Measurements from ENCODE around the gene OR2T5. TPM values are rescaled to one million over a fixed set of nuclear protein-coding genes. Genes with fewer than 3 reads are reported as not detected.
"Not testable (repeated sequence)": the region's sequence is repeated elsewhere in the genome, so short reads cannot be mapped to it uniquely, and the experiment has no call there.

The OR2T5 gene
- total RNA-seq, result not detected
- polyA plus RNA-seq (ENCODE audit: insufficient read depth in 1 of 8, insufficient read length in 8 of 8, low replicate concordance in 1 of 8), result not detected
- long read RNA-seq, donor 1, result 0 reads
- long read RNA-seq, donor 2, result 0 reads
- long read RNA-seq, donor 3, result 0 reads
- long read RNA-seq, donor 4, result 0 reads
- long read RNA-seq, donor 5, result 0 reads
- long read RNA-seq, donor 6, result 0 reads
- long read RNA-seq, donor 7, result 0 reads
- long read RNA-seq, donor 8, result 0 reads
- long read RNA-seq, donor 9, result 0 reads
- long read RNA-seq, donor 10, result 0 reads
- long read RNA-seq, donor 11, result 0 reads

- WGBS (ENCODE audit: insufficient coverage), result no CpG with 5 or more reads among the region's 6 CpGs
- not testable (repeated sequence) for H3K4me1 ChIP-seq (ENCODE audit: control insufficient read depth, insufficient read depth, low read length); H3K27me3 ChIP-seq (ENCODE audit: control insufficient read depth, insufficient read depth, low read length); H3K4me3 ChIP-seq (ENCODE audit: low read length); H3K9me3 ChIP-seq (replicated peaks; ENCODE audit: control insufficient read depth, low read depth, low read length); H3K27ac ChIP-seq (ENCODE audit: low read length); H3K36me3 ChIP-seq (ENCODE audit: control insufficient read depth, insufficient read depth, low read length); DNase-seq
These were observed at the start of gene OR2T5 for GRCh38 chr1:248488289-248488688. TSS of gene OR2T5 (plus strand) at chr1:248488589. CDS start at chr1:248488589, 0 bp downstream.

- not testable (repeated sequence) for H3K36me3 ChIP-seq (ENCODE audit: control insufficient read depth, insufficient read depth, low read length); DNase-seq; H3K27me3 ChIP-seq (ENCODE audit: control insufficient read depth, insufficient read depth, low read length); H3K4me3 ChIP-seq (ENCODE audit: low read length); H3K4me1 ChIP-seq (ENCODE audit: control insufficient read depth, insufficient read depth, low read length); H3K27ac ChIP-seq (ENCODE audit: low read length)
- no CpG with 5 or more reads among the region's 1 CpG for WGBS (ENCODE audit: insufficient coverage)
- peaks cover 10% of the 10 kb centered on the region for H3K9me3 ChIP-seq (replicated peaks; ENCODE audit: control insufficient read depth, low read depth, low read length)
These were observed 49.7 kb upstream of the OR2T5 start for GRCh38 chr1:248438668-248439067.

- not testable (repeated sequence) for H3K9me3 ChIP-seq (replicated peaks; ENCODE audit: control insufficient read depth, low read depth, low read length); H3K4me3 ChIP-seq (ENCODE audit: low read length); H3K27me3 ChIP-seq (ENCODE audit: control insufficient read depth, insufficient read depth, low read length); H3K36me3 ChIP-seq (ENCODE audit: control insufficient read depth, insufficient read depth, low read length); H3K27ac ChIP-seq (ENCODE audit: low read length); DNase-seq; H3K4me1 ChIP-seq (ENCODE audit: control insufficient read depth, insufficient read depth, low read length)
- 46% methylated on average over 2 of the region's 5 CpGs for WGBS (ENCODE audit: insufficient coverage)
These were observed 49.1 kb upstream of the OR2T5 start for GRCh38 chr1:248439283-248439682.

- WGBS (ENCODE audit: insufficient coverage), result no CpG with 5 or more reads among the region's 2 CpGs
- DNase-seq; H3K4me1 ChIP-seq (ENCODE audit: control insufficient read depth, insufficient read depth, low read length): not testable (repeated sequence)
These were observed 45.7 kb upstream of the OR2T5 start for GRCh38 chr1:248442500-248443277.

GRCh38 chr1:248444603-248445002, 43.8 kb upstream of the OR2T5 start:
- H3K4me1 ChIP-seq (ENCODE audit: control insufficient read depth, insufficient read depth, low read length); H3K9me3 ChIP-seq (replicated peaks; ENCODE audit: control insufficient read depth, low read depth, low read length); H3K36me3 ChIP-seq (ENCODE audit: control insufficient read depth, insufficient read depth, low read length); H3K27me3 ChIP-seq (ENCODE audit: control insufficient read depth, insufficient read depth, low read length); H3K4me3 ChIP-seq (ENCODE audit: low read length); DNase-seq; H3K27ac ChIP-seq (ENCODE audit: low read length): not testable (repeated sequence)
- WGBS (ENCODE audit: insufficient coverage), result 75% methylated on average over 3 of the region's 4 CpGs

More at GRCh38 chr1:248442500-248443277, 45.7 kb upstream of the OR2T5 start:
- not testable (repeated sequence) for H3K36me3 ChIP-seq (ENCODE audit: control insufficient read depth, insufficient read depth, low read length); H3K27ac ChIP-seq (ENCODE audit: low read length); H3K27me3 ChIP-seq (ENCODE audit: control insufficient read depth, insufficient read depth, low read length); H3K4me3 ChIP-seq (ENCODE audit: low read length)
- peaks cover 12% of the 10 kb centered on the region for H3K9me3 ChIP-seq (replicated peaks; ENCODE audit: control insufficient read depth, low read depth, low read length)

GRCh38 chr1:248445399-248445798, 43.0 kb upstream of the OR2T5 start, which contains the start of gene OR2T2:
TSS of gene OR2T2 (plus strand) at chr1:248445637. CDS start at chr1:248452798, 7,161 bp downstream.
- not testable (repeated sequence) for DNase-seq
- no CpG with 5 or more reads among the region's 2 CpGs for WGBS (ENCODE audit: insufficient coverage)

GRCh38 chr1:248448409-248449074, 39.8 kb upstream of the OR2T5 start:
- not testable (repeated sequence) for DNase-seq; H3K9me3 ChIP-seq (replicated peaks; ENCODE audit: control insufficient read depth, low read depth, low read length); H3K4me3 ChIP-seq (ENCODE audit: low read length); H3K27ac ChIP-seq (ENCODE audit: low read length); H3K27me3 ChIP-seq (ENCODE audit: control insufficient read depth, insufficient read depth, low read length); H3K4me1 ChIP-seq (ENCODE audit: control insufficient read depth, insufficient read depth, low read length); H3K36me3 ChIP-seq (ENCODE audit: control insufficient read depth, insufficient read depth, low read length)
- no CpG with 5 or more reads among the region's 4 CpGs for WGBS (ENCODE audit: insufficient coverage)

More at GRCh38 chr1:248445399-248445798, 43.0 kb upstream of the OR2T5 start, which contains the start of gene OR2T2:
- not testable (repeated sequence) for H3K4me1 ChIP-seq (ENCODE audit: control insufficient read depth, insufficient read depth, low read length); H3K9me3 ChIP-seq (replicated peaks; ENCODE audit: control insufficient read depth, low read depth, low read length); H3K27ac ChIP-seq (ENCODE audit: low read length); H3K27me3 ChIP-seq (ENCODE audit: control insufficient read depth, insufficient read depth, low read length); H3K4me3 ChIP-seq (ENCODE audit: low read length); H3K36me3 ChIP-seq (ENCODE audit: control insufficient read depth, insufficient read depth, low read length)

GRCh38 chr1:248449821-248450465, 38.4 kb upstream of the OR2T5 start:
- not testable (repeated sequence) for H3K4me3 ChIP-seq (ENCODE audit: low read length)

GRCh38 chr1:248450466-248451145, 37.8 kb upstream of the OR2T5 start:
- WGBS (ENCODE audit: insufficient coverage), result no CpG with 5 or more reads among the region's 5 CpGs
- not testable (repeated sequence) for H3K4me1 ChIP-seq (ENCODE audit: control insufficient read depth, insufficient read depth, low read length); H3K27ac ChIP-seq (ENCODE audit: low read length)

More at GRCh38 chr1:248449821-248450465, 38.4 kb upstream of the OR2T5 start:
- H3K36me3 ChIP-seq (ENCODE audit: control insufficient read depth, insufficient read depth, low read length); H3K27ac ChIP-seq (ENCODE audit: low read length); H3K4me1 ChIP-seq (ENCODE audit: control insufficient read depth, insufficient read depth, low read length); H3K27me3 ChIP-seq (ENCODE audit: control insufficient read depth, insufficient read depth, low read length); H3K9me3 ChIP-seq (replicated peaks; ENCODE audit: control insufficient read depth, low read depth, low read length); DNase-seq: not testable (repeated sequence)
- no CpG with 5 or more reads among the region's 6 CpGs for WGBS (ENCODE audit: insufficient coverage)

More at GRCh38 chr1:248450466-248451145, 37.8 kb upstream of the OR2T5 start:
- not testable (repeated sequence) for H3K4me3 ChIP-seq (ENCODE audit: low read length); H3K27me3 ChIP-seq (ENCODE audit: control insufficient read depth, insufficient read depth, low read length); H3K9me3 ChIP-seq (replicated peaks; ENCODE audit: control insufficient read depth, low read depth, low read length); H3K36me3 ChIP-seq (ENCODE audit: control insufficient read depth, insufficient read depth, low read length); DNase-seq
